Testis (tissue), 3 donors: ENCODE measurements around the gene TIGD3. TPM values are rescaled to one million over a fixed set of nuclear protein-coding genes. Genes with fewer than 3 reads are reported as not detected.
A peak's percentile ranks its signal among the peaks of the same experiment; 100 is the strongest.

Experiments used
- DNase-seq: peaks from one replicate; pipeline ENCODE4 v3.0.0-alpha.2; 2019
- H3K27ac ChIP-seq, 2 donors: fragments of 200-600 bp; sonication (generic); one replicate each; pipeline ENCODE4 v1.5.1; 2019
- H3K27me3 ChIP-seq: fragments of 200-600 bp; sonication (generic); one replicate; pipeline ENCODE4 v1.5.1; 2019
- H3K36me3 ChIP-seq: fragments of 200-600 bp; sonication (generic); one replicate; pipeline ENCODE4 v1.5.1; 2017; ENCODE audit warnings: low read depth; ENCODE audit errors: missing control alignments
- H3K4me1 ChIP-seq: fragments of 200-600 bp; sonication (generic); one replicate; pipeline ENCODE4 v1.5.1; 2019
- H3K4me3 ChIP-seq, 2 donors: fragments of 200-600 bp; sonication (generic); one replicate each; pipeline ENCODE4 v1.5.1; 2017 to 2019
- H3K9me3 ChIP-seq: fragments of 200-600 bp; sonication (generic); one replicate; pipeline ENCODE4 v1.5.1; 2017
- POLR2A ChIP-seq: fragments of 450-650 bp; IDR thresholded peaks from one replicate; pipeline ENCODE4 v1.6.1; 2017; ENCODE audit warnings: antibody characterized with exemption, mild to moderate bottlenecking, moderate library complexity
- WGBS, 2 donors: methylation state at CpG; one replicate each; pipeline ENCODE4 v1.1.5; 2018; 5-methylcytosine and 5-hydroxymethylcytosine counted together
- intact Hi-C: fragments of 100-400 bp; cut with DNase I; formaldehyde crosslinking; loops from one replicate; pipeline ENCODE4 v1.15.1; 2023; ENCODE audit warnings: low total_unique reads
- polyA plus RNA-seq: library from polyadenylated mRNA; stranded (reverse); fragments of 350-450 nt; fragmentation: Illumina TruSeq; extraction: RNeasy Lipid Tissue Mini Kit (QIAGEN cat#74804); gene quantifications from one replicate; pipeline ENCODE4 v1.2.3, GENCODE V29; 2014; ENCODE audit warnings: low read depth, low replicate concordance; ENCODE audit not compliant: insufficient read depth
- total RNA-seq, 2 donors: library from RNA; depleted of rRNA; stranded (reverse); fragments of >200 nt; gene quantifications; one replicate each; pipeline ENCODE4 v1.2.3, GENCODE V29; 2016
- TF ChIP-seq, protein P1 (sequence below), 3 experiments: fragments of 450-650 bp in 2 of 3; fragments of 200-600 bp in 1 of 3; sonication (generic) in 1 of 3; IDR thresholded peaks; one replicate each; pipeline ENCODE4 v1.5.1; 2016 to 2019; ENCODE audit warnings: antibody characterized with exemption in 3 of 3, mild to moderate bottlenecking in 2 of 3, moderate library complexity in 1 of 3

Gene TIGD3
- total and polyA plus RNA-seq, 3 donors from 2014 or later: 5.3 to 7.6 (median 7.1) TPM

DNA sequence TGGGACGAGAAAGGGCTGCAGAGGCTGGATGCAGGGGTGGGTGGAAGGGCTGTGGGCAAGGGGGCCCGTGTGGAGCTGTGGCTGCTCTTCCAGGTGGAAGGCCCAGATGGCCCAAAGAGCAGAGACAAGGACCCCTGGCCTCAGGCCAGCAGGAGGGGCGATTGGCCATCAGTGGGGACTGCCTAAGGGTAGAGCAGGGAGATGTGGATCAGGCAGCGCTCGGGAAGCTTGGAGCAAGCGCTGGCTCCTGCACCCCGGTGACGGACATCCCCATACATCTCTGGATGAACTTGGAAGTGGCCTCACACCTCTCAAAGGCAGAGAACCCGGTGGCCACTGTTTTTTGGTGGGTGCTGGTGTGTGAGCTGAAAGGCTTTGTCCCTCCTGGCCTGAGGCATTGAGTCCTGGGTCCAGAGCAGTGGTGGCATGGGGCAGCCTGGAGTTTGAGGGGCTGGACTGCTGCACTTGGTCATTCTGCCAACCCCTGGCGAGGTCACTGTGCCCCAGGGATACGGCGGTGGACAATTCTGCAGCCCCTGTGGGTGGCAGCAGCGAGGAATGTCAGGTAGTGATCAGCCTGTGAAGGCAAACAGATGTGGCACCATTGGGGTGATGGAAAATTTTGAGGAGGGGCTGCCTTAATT, 37.8 kb downstream of the TIGD3 start:
- Histone ChIP-seq H3K36me3 (no peaks in the 10 kb centered on the region), H3K27me3 (no peaks in the 10 kb centered on the region), H3K9me3 (no peaks in the 10 kb centered on the region), H3K4me1 (peaks cover 57% of the 10 kb centered on the region), H3K4me3 (no peak overlapping the region), H3K27ac (peak overlapping the region in 1 of 2 donors; percentile 50)
- no peak for DNase-seq
- intact Hi-C loops: no loop called here
- WGBS, 2 donors: 82 to 83% methylated on average over 12 to 13 of the region's 13 CpGs
- TF ChIP-seq POLR2A: no peak
- TF ChIP-seq, protein P1, sequence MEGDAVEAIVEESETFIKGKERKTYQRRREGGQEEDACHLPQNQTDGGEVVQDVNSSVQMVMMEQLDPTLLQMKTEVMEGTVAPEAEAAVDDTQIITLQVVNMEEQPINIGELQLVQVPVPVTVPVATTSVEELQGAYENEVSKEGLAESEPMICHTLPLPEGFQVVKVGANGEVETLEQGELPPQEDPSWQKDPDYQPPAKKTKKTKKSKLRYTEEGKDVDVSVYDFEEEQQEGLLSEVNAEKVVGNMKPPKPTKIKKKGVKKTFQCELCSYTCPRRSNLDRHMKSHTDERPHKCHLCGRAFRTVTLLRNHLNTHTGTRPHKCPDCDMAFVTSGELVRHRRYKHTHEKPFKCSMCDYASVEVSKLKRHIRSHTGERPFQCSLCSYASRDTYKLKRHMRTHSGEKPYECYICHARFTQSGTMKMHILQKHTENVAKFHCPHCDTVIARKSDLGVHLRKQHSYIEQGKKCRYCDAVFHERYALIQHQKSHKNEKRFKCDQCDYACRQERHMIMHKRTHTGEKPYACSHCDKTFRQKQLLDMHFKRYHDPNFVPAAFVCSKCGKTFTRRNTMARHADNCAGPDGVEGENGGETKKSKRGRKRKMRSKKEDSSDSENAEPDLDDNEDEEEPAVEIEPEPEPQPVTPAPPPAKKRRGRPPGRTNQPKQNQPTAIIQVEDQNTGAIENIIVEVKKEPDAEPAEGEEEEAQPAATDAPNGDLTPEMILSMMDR (IDR thresholded peaks at IDR 0.05): no peak

DNA sequence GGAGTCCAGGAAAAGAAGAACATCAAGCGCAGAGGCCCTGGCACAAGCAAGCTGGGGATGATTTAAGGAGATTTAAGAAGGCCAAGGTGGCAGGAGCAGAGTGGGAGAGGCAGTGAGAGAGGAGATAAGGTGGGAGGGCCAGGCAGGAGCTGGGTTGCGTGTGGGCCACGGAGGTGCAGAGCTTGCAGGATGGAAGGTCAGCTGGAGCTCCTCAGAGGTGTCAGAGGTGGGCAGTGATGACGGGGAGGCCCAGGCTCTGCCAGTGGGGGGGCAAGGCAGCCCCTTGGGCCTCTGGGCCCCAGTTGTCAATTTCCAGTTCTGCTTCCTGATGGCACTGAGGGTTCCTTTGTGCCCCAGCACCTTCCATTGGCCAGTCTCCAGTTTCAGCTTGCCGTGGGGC, 38.3 kb downstream of the TIGD3 start:
- DNase-seq: no peak
- TF ChIP-seq POLR2A: no peak
- TF ChIP-seq, protein P1 (IDR thresholded peaks at IDR 0.05): no peak
- Histone ChIP-seq H3K27me3 (no peaks in the 10 kb centered on the region), H3K4me1 (peaks cover 51% of the 10 kb centered on the region), H3K4me3 (no peak overlapping the region), H3K9me3 (no peaks in the 10 kb centered on the region), H3K27ac (no peak overlapping the region), H3K36me3 (no peaks in the 10 kb centered on the region)
- intact Hi-C loops: no loop called here
- WGBS, 2 donors: 54 to 92% methylated on average over 4 to 5 of the region's 5 CpGs

DNA sequence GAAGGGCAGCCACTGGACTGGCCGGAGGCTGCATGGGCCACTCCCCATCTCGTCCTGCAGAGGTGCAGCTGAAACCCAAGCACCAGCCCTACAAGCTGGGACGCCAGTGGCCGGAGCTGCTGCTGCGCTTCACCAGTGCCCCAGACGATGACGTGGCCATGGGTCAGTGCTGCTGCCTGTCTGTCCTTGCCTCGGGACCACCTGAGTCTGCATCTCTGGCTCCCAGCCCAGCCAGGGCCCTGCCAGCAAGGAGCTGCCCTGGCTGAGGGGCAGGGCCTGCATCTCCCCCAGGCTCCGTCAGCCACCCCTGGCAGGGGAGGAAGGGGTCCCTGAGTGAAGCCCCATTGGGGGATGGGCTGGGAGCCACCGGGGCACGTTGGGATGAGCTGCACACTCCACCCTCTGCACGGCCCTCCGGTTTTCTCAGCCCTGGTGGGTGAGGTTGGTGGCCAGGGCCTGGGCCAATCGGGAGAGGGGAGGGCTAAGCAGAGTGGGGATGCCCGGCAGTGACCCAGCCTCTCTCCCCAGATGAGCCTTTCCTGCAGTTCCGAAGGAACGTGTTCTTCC, 39.0 kb downstream of the TIGD3 start:
- Histone ChIP-seq H3K27ac (no peak overlapping the region), H3K9me3 (no peaks in the 10 kb centered on the region), H3K4me3 (no peak overlapping the region), H3K36me3 (no peaks in the 10 kb centered on the region), H3K27me3 (no peaks in the 10 kb centered on the region), H3K4me1 (peaks cover 44% of the 10 kb centered on the region)
- TF ChIP-seq, protein P1 (IDR thresholded peaks at IDR 0.05): no peak
- no peak for TF ChIP-seq POLR2A
- intact Hi-C loops: no loop called here
- WGBS, 2 donors: 86 to 88% methylated on average over 2 to 17 of the region's 17 CpGs
- no peak for DNase-seq

DNA sequence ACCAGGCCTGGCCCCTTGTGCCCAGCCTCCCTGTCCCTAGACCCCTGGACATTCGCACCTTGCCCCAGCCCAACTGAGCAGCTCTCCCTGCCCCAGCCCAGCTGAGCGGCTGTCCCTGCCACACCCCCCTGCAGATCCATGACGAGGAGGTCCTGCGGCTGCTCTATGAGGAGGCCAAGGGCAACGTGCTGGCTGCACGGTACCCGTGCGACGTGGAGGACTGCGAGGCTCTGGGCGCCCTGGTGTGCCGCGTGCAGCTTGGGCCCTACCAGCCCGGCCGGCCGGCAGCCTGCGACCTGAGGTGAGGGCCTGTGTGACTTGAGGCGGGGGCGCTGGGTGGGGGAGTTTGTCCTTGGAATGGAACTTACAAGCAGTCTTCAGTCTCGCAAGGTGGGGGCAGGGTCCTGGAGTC, 39.6 kb downstream of the TIGD3 start:
- TF ChIP-seq, protein P1 (IDR thresholded peaks at IDR 0.05): no peak
- TF ChIP-seq POLR2A: no peak
- H3K27ac ChIP-seq: no peak overlapping the region
- 80 to 83% methylated on average over 1 to 16 of the region's 20 CpGs for WGBS, 2 donors

More for the DNA sequence above, 39.6 kb downstream of the TIGD3 start:
- Histone ChIP-seq H3K36me3 (no peaks in the 10 kb centered on the region), H3K9me3 (no peaks in the 10 kb centered on the region), H3K27me3 (no peaks in the 10 kb centered on the region), H3K4me1 (peaks cover 40% of the 10 kb centered on the region), H3K4me3 (no peak overlapping the region)
- intact Hi-C loops: no loop called here
- no peak for DNase-seq
